Measurements from ENCODE around the gene EEFSEC. TPM values are rescaled to one million over a fixed set of nuclear protein-coding genes. Genes with fewer than 3 reads are reported as not detected.

EEFSEC gene
- polyA plus RNA-seq, 1 donor (not counting 4 experiments of a cell fraction or from before 2014, with no cell fraction given), result 8.7 TPM

GRCh38 chr3:128395500-128396162, 242.3 kb downstream of the EEFSEC start:
- H2AFZ ChIP-seq (ENCODE audit: control insufficient read depth, low read length), result no peak overlapping the region
- dilution Hi-C loops (cut with MboI; ENCODE audit: extremely low pct_ligation_motif_present, low sequenced_read_pairs), result no loop called here

GRCh38 chr3:128397484-128397883, 244.2 kb downstream of the EEFSEC start:
- Histone ChIP-seq H4K20me1 (ENCODE audit: control insufficient read depth, extremely low read depth, insufficient read depth, low read length) (no peaks in the 10 kb centered on the region), H3K9me1 (ENCODE audit: control insufficient read depth, extremely low read depth, insufficient read depth, low read length) (no peaks in the 10 kb centered on the region), H3K4me3 (ENCODE audit: control insufficient read depth in 2 of 3, extremely low read depth in 1 of 3, insufficient read depth in 2 of 3, low read depth in 1 of 3, low read length in 3 of 3) (no peak overlapping the region), H3K79me2 (ENCODE audit: control insufficient read depth, insufficient read depth, low read length) (no peaks in the 10 kb centered on the region), H3K36me3 (ENCODE audit: control insufficient read depth in 2 of 2, extremely low read depth in 1 of 2, insufficient read depth in 2 of 2, low read length in 2 of 2) (no peaks in the 10 kb centered on the region), H2AFZ (ENCODE audit: control insufficient read depth, low read length) (no peak overlapping the region), H3K27me3 (ENCODE audit: control insufficient read depth, extremely low read depth, insufficient read depth, low read length) (no peaks in the 10 kb centered on the region), H3K4me2 (ENCODE audit: control insufficient read depth, extremely low read depth, insufficient read depth, low read depth, low read length) (no peak overlapping the region), H3K27ac (ENCODE audit: control insufficient read depth, insufficient read depth, low read length) (no peak overlapping the region), H3K4me1 (ENCODE audit: control insufficient read depth, extremely low read depth, insufficient read depth, low read length) (no peaks in the 10 kb centered on the region), H3K9me3 (ENCODE audit: control insufficient read depth, low read depth, low read length) (no peaks in the 10 kb centered on the region), H3K9ac (ENCODE audit: control insufficient read depth, extremely low read depth, insufficient read depth, low read length) (no peak overlapping the region)
- DNase-seq (ENCODE audit: low read depth, low spot score) (no peak), FAIRE-seq (no peak)
- no peak for TF ChIP-seq EZH2 (IDR thresholded peaks at IDR 0.05; ENCODE audit: low read length)
- no peak for TF ChIP-seq CTCF (optimal IDR thresholded peaks at IDR 0.05 in 1 of 3, IDR thresholded peaks at IDR 0.05 in 1 of 3, conservative IDR thresholded peaks at IDR 0.05 in 1 of 3; ENCODE audit: extremely low read depth in 1 of 3, insufficient read depth in 2 of 3, low read length in 3 of 3)
- dilution Hi-C loops (cut with MboI; ENCODE audit: extremely low pct_ligation_motif_present, low sequenced_read_pairs), result no loop called here

More at GRCh38 chr3:128395500-128396162, 242.3 kb downstream of the EEFSEC start:
- Histone ChIP-seq H3K9me1 (ENCODE audit: control insufficient read depth, extremely low read depth, insufficient read depth, low read length) (no peaks in the 10 kb centered on the region), H3K9ac (ENCODE audit: control insufficient read depth, extremely low read depth, insufficient read depth, low read length) (no peak overlapping the region), H3K79me2 (ENCODE audit: control insufficient read depth, insufficient read depth, low read length) (no peaks in the 10 kb centered on the region), H3K4me2 (ENCODE audit: control insufficient read depth, extremely low read depth, insufficient read depth, low read depth, low read length) (no peak overlapping the region), H3K9me3 (ENCODE audit: control insufficient read depth, low read depth, low read length) (no peaks in the 10 kb centered on the region), H3K27ac (ENCODE audit: control insufficient read depth, insufficient read depth, low read length) (no peak overlapping the region), H3K27me3 (ENCODE audit: control insufficient read depth, extremely low read depth, insufficient read depth, low read length) (no peaks in the 10 kb centered on the region), H3K4me1 (ENCODE audit: control insufficient read depth, extremely low read depth, insufficient read depth, low read length) (no peaks in the 10 kb centered on the region), H3K36me3 (ENCODE audit: control insufficient read depth in 2 of 2, extremely low read depth in 1 of 2, insufficient read depth in 2 of 2, low read length in 2 of 2) (no peaks in the 10 kb centered on the region), H4K20me1 (ENCODE audit: control insufficient read depth, extremely low read depth, insufficient read depth, low read length) (no peaks in the 10 kb centered on the region), H3K4me3 (ENCODE audit: control insufficient read depth in 2 of 3, extremely low read depth in 1 of 3, insufficient read depth in 2 of 3, low read depth in 1 of 3, low read length in 3 of 3) (no peak overlapping the region)
- DNase-seq (ENCODE audit: low read depth, low spot score) (no peak), FAIRE-seq (no peak)
- TF ChIP-seq EZH2 (IDR thresholded peaks at IDR 0.05; ENCODE audit: low read length) (no peak), CTCF (optimal IDR thresholded peaks at IDR 0.05 in 1 of 3, IDR thresholded peaks at IDR 0.05 in 1 of 3, conservative IDR thresholded peaks at IDR 0.05 in 1 of 3; ENCODE audit: extremely low read depth in 1 of 3, insufficient read depth in 2 of 3, low read length in 3 of 3) (no peak)
